HG02642 (cell line): Measurements from ENCODE around the gene LHX6.

Experiments
- ATAC-seq: cut with Tn5 transposase; IDR thresholded peaks from one replicate; pipeline ENCODE4 v1.9.1; 2021; ENCODE audit warnings: mild to moderate bottlenecking; ENCODE audit not compliant: unreplicated experiment, poor library complexity

Gene LHX6

DNA sequence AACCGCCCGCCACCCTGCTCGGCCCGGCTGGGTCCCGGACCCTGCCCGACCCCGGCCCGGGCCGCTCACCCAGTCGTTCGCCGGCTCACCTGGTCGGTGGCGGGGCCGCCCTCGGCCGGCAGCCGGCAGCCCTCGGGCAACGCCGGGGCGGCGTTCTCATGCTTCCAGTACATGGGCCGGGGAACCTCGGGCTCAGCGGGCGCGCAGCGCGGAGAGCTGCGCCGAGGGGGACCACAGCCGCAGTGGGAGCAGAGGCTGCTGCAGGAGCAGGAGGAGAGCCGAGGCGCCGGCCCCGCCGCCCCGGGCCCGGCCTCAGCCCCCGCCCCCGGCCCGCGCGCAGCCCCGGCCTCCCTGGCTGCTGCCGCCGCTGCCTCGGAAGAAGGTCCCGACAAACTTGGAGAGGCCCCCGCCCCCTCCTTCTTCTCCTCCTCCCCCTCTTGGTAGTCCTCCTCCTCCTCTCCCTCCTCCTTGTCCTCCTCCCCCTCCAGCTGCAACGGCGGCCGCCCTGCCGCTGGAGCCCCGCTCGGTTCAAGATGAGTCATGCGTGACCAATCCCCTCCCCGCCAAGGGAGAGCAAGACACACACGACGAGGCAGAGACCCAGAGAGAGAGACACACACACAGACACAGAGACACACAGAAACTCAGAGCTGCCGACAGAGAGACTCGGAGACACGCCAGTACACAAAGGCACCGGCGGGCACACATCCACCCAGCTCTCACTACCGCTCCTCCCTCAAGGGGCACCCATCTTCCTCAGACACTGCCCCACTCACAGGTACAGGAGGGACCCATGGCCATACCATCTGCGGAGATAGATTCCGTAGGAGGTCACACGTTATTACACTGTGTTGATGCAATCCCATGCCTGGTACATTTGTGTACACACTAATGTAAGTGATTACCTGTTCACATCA is at the start of gene LHX6:
TSS of gene LHX6 (minus strand) at position 390 of the 917 bp plus-strand sequence. CDS start at position 173, 217 bp downstream.
- ATAC-seq, result no peak

DNA sequence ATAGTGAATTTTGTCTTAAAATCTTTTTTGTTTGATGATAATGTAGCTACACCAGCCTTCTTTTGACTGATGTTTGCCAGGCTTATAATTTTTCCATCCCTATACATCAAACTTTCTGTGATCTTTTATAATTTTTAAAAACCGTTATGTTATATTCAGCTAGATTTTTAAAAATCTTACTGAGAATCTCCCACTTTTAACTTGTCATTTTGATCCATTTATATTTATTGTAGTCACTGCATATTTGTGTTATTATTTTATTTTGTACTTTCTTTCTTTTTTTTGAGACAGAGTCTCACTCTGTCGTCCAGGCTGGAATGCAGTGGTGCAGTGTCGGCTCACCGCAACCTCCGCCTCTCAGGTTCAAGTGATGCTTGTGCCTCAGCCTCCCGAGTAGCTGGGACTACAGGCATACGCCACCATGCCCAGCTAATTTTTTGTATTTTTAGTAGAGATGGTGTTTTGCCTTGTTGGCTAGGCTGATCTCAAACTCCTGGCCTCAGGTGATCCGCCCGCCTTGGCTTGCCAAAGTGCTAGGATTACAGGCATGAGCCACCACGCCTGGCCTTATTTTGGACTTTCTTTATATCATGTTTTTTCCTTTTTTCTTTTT is 48.6 kb upstream of the LHX6 start:
- no peak for ATAC-seq

DNA sequence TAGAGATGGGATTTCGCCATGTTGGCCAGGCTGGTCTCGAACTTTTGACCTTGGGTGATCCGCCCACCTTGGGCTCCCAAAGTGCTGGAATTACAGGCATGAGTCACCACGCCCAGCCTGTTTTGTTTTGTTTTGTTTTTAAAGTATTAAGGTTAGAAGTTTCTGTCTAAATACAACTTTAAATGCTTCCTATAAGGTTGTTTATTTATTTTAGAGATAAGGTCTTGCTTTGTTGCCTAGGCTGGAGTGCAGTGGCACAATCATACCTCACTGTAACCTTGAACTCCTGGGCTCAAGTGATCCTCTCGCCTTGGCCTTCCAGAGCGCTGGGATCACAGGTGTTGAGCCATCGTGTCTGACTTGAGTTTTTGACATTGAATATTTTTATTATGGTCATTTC is 47.3 kb upstream of the LHX6 start:
- ATAC-seq, result no peak

DNA sequence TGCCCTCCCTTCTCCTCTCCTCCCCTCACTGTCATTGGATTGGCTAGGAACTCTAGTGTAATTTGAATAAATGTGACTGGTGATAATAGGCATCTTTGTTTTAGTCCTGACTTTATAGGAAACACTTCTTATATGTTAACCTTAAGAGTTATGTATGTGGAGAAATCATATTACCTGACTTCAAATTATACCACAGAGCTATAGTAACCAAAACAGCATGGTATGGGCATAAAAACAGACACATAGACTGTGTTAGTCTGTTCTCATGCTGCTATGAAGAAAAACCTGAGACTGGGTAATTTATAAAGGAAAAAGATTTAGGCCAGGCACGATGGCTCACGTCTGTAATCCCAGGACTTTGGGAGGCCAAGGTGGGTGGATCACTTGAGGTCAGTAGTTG is 45.3 kb upstream of the LHX6 start:
- ATAC-seq, result no peak

DNA sequence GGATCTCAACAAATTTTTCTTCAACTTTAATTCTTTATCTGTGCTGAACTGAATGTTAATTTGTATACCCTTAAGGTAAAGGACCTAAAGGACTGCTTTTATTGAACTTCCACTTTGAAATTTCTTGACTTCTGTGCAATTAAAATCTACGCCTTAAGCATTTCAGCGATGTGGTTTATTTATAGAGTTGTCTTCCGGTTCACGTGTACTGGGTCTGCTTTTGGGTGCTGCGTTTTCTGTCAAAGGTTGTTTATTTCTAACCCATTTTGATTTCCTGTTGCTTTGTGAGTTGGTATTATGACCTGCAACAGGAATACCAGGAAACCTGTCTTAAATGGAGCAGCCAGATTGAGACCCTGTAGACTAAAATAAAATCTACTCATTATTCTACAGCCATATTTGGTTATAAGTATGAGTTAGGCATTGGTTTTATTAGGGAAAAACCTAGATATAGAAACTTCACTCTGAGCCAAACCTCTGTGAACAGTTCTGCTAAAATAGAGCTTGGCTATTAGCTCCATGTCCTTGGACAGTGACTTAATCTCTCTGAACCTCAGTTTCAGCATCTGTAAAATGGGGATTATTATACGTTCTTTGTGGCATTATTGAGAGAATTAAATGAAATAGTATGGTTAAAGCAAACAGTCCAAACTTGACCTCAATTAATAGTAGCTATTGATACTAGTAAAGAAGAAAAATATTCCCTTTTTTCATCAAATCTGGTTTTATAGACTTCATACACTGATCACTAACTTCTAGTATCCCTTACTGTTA is 39.5 kb upstream of the LHX6 start:
- ATAC-seq, result no peak

DNA sequence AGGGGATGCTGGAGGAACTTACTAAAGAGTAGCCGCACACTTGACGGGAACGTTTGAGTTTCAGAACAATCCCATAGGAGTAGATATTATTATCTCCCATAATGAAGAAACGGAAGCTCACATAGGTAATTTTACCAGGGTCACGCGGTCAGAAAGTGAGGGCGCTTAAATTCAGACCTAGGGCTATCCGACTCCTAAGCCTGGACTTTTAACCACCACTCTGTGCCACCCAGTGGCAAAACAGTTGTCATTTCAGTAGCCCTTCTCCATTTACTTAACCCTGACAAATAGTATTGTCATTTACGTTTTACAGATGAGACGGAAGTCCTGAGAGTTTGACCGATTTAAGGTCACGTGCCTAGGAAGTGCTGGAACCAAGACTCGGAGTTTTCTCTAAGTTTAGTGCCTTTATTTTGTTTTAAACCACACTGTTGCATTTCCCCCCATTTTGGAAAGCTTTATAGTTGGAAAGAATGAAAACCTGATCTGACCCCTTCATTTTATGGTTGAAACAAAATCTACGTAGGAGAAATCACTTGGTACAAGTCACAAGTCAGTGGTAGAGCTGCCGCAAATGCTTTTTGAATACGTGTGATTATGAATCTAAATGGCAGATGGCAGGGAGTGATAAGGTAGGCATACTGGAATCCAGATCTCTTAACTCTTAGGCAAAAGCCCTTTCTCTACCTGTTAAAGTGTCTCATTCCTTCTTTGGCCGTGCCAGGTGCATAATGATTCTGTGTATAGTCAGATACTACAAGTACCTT is 36.6 kb upstream of the LHX6 start:
- ATAC-seq, result peak; percentile 18

DNA sequence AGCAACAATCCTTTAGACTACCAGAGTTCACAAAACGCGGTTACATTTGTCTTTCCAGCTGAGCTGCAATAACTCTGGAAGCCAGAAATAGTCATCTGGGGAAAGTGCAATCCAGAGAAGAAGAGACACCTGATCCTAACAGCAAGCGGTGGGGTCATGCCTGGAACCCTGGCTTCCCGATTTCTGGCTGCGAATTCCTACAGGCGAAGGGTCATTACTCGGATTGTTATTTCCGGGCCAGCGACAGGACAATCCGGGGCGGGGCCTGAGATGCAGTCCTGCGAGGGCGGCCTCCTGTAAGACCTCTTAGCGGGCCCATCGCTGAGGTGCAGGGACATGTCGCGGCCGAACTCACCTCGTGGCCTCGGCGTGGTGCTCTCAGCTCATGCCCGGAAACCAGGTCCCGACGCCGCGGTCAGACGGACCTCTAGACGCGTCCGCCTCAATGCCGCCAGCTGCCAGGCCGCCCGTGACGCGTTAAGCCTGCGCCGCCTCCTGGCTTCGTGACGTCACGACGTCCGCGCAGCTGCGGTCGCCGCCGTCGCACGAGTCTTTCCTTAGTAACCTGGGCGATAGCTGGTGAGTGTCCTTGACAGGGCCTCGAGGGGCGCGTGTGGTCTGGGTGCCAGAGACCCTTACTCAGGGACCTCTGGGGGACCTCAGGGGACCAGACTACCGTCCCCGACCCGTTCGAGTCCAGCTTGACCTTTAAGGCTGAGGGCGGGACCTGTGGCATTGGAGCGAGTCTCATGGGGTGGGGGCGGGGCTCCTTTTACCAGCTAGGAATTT is 35.8 kb upstream of the LHX6 start, which contains the start of the genes MRRF and RBM18:
TSS of gene MRRF (plus strand) at position 523 of the 789 bp plus-strand sequence. CDS start 6,010 bp downstream, outside the sequence.
TSS of gene RBM18 (minus strand) at position 481 of the 789 bp plus-strand sequence. CDS start 3,348 bp downstream, outside the sequence.
- peak; percentile 93 for ATAC-seq

DNA sequence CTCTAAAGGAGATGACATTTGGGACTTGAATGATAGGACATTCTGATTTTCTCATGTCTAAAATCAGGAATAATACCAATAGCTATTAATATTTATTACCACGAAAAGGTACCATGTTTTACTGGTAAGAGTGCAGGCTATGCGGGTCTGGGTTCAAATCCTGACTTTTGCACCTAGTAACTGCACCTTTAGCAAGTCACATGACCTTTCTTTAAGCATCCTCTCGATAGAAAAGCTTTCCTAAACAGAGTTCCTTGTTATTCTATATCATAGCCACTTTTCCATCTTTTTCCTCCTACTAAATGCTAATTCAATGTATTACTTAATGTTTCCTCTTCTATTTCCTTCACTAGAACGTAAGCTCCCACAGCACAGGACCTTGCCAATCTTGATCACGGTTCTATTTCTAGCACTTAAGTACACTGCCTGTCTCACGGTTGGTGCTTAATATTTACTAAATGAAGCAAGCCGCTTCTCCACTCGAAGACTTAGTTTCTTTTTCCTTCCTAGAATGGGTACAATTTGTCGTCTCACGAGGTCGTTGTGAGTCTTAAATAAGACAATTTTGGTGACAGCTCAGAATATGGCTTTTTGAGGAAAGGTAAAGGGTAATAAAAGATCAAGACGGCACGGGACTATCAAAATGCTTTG is 35.1 kb upstream of the LHX6 start:
- ATAC-seq, result no peak

DNA sequence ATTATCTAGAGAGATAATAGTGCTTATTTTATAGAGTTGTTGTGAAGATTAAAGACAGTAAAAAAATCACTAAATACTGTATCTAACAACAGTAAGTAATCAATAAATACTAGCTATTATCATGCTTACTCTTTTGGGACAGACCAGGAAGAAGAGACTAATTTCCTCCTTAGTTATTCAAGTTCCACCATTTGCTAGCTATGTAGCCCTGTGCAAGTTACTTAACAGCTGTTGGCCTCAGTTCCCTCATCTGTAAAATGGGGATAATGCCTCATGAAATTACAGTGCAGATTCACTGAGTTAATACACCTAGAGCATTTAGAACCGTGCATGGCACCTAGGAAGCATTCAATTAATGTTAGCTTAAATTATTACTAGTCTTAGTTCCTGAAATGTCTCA is 33.3 kb upstream of the LHX6 start:
- no peak for ATAC-seq

DNA sequence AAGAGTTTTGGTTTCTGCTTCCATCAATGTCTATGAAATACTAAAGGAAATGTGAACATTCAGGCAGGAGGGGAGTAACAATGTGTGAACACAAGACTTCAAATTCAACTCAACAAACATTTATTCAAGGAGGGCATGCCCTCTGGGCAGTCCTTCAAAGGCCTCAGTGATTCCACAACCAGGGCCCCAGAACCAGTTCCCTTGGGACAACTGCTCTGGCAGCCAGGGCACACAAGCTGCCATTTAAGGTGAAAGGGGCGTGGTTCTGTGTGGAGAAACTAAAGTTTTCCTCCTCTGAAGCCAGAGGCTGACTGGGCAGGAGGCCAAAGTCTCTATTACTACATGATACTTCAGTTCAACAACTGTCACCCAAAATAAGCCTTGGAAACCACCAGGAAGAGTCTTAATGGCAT is 32.7 kb upstream of the LHX6 start:
- no peak for ATAC-seq

DNA sequence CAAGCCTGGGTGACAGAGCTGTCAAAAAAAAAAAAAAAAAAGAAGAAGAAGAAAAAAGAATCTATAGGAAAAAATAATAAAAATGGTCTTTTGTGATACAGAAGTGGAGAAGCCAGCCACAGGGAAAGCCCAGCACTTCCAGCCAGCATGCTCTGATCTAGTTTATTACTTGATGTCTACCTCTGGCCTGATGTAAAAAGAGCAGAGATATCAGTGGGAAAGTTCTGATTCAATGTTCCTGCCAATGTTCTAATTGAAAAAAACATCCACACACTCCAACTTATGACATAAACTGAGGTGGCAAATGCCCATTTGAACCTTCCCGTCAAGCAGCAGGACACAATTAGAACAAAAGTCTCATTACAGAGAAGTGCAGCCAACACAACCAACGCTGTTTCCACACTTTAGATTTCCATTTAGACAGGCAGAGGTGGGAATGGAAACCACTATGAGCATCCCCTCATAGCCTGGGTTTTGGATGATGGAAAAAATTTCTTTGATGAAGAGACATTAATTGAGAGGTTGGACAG is 30.2 kb upstream of the LHX6 start:
- ATAC-seq, result no peak

DNA sequence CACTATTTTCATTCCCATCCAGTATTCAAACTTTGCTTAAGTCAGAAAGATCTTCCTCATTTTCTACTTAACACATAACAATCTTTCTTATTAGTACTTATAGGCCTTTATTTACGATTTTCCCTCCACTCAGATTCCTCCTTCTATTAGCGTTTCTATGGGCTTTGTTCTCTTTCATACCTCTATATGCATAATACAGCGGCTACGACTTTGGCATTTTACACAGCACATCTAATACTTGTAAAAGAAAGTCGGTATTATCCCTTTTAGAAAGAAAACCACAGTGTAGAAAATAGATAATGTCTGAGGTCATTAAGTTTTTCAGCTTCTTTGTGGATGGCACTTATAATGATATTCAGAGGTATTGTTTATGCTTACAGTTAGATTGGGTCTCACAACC is 27.4 kb upstream of the LHX6 start:
- no peak for ATAC-seq

DNA sequence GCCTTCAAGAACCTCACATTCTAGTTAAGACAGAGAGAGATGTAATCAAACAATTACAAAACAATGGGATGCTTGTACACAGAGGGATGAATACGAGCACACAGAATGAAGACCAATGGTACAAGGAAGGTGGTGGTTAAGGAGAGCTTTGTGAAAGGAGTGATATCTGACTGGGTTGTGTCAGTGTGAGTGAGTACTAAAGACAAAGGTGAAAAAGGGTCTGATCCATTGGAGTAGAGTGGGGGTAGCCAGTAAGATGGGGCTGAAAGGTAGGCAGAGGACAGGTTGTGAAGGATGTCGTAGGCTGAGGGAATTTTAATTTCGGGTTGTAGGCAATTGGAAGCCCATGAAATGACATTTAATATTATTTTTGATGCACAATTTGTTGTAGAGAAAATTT is 26.0 kb upstream of the LHX6 start:
- no peak for ATAC-seq

DNA sequence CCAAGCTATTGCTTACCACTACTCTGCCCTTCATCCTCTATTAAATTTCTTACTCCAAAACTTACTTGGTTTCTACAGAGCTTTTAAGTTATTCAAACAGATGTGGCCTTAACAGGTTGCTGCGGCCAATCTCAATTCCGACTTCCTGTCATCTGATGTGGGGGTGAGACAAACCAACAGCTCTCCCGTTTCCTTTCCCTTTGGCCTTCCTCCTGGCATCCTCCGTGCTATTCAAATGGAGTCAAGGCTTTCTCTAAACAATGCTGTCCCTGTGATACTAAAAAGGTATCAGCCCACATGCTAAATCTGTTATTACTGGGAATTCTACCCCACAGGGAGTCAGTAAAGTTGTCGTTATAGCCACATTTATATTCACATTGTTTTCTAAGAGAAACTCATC is 24.0 kb upstream of the LHX6 start:
- ATAC-seq, result no peak

DNA sequence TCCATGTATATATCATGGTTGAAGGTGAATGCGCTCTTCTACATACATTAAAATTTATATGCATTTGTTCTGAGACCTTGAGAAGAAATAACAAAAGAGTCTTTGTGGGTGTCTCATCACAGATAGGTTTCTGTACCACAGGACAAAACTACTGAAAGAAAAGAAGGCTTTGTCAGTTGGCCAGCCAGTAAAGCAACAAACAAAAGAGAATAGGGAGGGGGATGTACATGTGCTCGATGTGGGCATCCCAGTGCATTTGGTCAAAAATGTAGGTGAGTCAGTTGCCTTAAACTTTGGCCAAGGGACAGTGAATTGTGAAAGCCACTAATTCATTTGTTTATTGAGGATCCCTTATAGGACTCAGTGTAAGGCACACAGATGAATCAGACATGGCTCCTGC is 22.6 kb upstream of the LHX6 start:
- no peak for ATAC-seq

DNA sequence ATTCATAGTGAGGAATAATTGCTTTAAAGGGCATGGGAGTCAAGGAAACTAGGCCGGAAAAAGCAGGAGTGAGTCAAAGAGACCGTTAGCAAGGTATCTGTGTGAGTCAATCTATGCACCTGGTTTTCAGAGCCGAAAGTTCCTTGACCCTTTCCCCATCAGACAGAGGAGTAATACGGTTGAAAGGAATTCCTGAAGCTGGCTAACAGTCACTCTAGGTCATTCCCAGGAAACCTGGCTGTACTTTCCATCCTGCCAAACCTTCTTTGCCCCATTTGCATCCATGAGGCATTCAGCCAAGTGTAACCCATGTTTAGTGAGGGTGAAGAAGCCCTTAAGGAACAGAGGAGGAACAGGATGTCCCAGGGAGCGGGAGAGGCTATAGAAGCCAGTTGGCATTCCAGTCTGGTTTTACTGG is 19.7 kb upstream of the LHX6 start:
- no peak for ATAC-seq

DNA sequence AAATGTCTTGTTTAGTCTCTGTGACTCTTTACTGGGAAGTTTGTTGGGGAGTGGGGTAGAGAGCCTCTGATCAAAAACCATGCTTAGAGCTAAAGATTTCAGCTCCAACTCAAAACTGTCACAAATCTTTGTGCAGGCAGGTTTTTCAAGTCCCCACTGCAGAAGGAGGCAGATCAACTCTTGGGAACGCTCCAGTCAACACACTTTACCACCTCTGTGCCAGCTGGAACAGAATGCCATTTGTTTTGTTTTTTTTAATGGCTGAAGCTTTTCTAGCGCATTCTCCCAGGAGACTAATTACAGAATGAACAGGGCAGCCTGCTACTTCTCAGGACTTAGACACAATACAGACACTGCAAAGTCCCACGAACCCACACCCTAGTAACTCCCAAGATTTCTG is 17.9 kb upstream of the LHX6 start:
- ATAC-seq, result no peak

DNA sequence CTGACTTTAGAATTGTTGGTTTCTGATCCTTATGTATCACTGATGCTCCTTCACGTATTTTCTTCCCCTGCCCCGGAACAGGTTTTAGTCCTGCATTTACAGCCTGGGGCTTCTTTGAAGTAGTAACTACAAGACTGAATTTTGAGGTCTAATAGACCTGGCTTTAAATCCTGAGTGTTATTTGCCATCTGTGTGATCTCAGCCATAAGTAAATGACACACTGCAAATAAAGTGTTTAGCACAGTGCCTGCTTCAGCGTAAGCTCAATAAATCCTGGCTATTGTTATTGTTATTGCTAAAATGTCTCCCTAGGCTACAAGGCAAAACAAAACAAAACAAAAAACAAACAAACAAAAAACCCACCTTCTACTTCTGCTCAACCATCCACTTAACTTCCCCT is 15.6 kb upstream of the LHX6 start:
- ATAC-seq, result no peak

DNA sequence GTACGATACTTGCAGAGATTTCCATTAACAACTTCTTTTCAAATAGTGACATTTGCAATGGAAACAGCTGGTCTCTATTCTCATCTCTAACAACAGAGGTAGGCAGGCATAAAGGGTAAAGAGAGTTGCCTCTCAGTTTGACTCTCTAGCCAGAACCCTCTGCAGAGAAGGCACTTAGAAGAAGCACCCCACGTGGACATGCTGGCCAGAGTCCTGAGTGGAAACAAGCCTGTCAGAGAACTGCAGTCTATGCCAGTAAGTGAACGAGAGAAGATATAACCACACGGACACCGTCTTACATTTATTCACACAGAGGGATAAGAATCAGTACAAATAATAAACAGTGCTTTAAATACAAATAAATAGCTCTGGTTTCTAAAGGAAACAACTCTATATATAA is 11.0 kb upstream of the LHX6 start:
- no peak for ATAC-seq
